PC-3 (cell line): Measurements from ENCODE around the gene ICA1L. TPM values are rescaled to one million over a fixed set of nuclear protein-coding genes. Genes with fewer than 3 reads are reported as not detected.

Source experiments
- ATAC-seq: fragments of 200-7000 bp; cut with Tn5 transposase; 2 replicates; pipeline ENCODE4 v1.9.1; 2020; ENCODE audit warnings: mild to moderate bottlenecking, moderate library complexity
- BruUV-seq: library from RNA; stranded (reverse); fragments of 400-500 nt; replicated peaks from 2 replicates; lab custom pipeline; 2021; lab: Mats Ljungman, UMichigan
- CTCF ChIA-PET: fragments of 300-600 bp; sonication (Branson Sonifier 250); formaldehyde crosslinking; loops from one replicate; lab custom pipeline; 2022; ENCODE audit warnings: antibody characterized with exemption; lab: Charles Lee
- POLR2A ChIA-PET: fragments of 300-600 bp; sonication (Branson Sonifier 250); formaldehyde crosslinking; loops from one replicate; lab custom pipeline; 2022; ENCODE audit warnings: antibody characterized with exemption; ENCODE audit not compliant: unreplicated experiment; lab: Charles Lee
- DNase-seq: peaks from one replicate; pipeline ENCODE4 v3.0.0-alpha.2; 2015
- H2AFZ ChIP-seq: fragments of 300-600 bp; sonication (generic); 2 replicates; pipeline ENCODE4 v1.6.0; 2016; ENCODE audit warnings: antibody characterized with exemption, low read length
- H3F3A ChIP-seq: fragments of 300-600 bp; sonication (generic); one replicate; pipeline ENCODE4 v1.6.0; 2017; ENCODE audit warnings: antibody characterized with exemption, low read length, control low read depth, mild to moderate bottlenecking; ENCODE audit not compliant: unreplicated experiment
- H3K27ac ChIP-seq: fragments of 300-600 bp; sonication (generic); 2 replicates; pipeline ENCODE4 v1.5.1; 2016; ENCODE audit warnings: mild to moderate bottlenecking, low read length
- H3K27me3 ChIP-seq: fragments of 300-600 bp; sonication (generic); 2 replicates; pipeline ENCODE4 v1.6.1; 2016; ENCODE audit warnings: low read length, mixed read lengths
- H3K36me3 ChIP-seq: fragments of 300-600 bp; sonication (generic); 2 replicates; pipeline ENCODE4 v1.6.1; 2016; ENCODE audit warnings: low read depth, mixed run types, low read length, mixed read lengths
- H3K4me1 ChIP-seq: fragments of 300-600 bp; sonication (generic); 2 replicates; pipeline ENCODE4 v1.5.1; 2016; ENCODE audit warnings: low read length; ENCODE audit not compliant: insufficient read depth
- H3K4me2 ChIP-seq: fragments of 300-600 bp; sonication (generic); 2 replicates; pipeline ENCODE4 v1.6.0; 2016; ENCODE audit warnings: low read length
- H3K4me3 ChIP-seq: fragments of 300-600 bp; sonication (generic); 2 replicates; pipeline ENCODE4 v1.5.1; 2016; ENCODE audit warnings: mild to moderate bottlenecking, low read length, mixed read lengths
- H3K79me2 ChIP-seq: fragments of 300-600 bp; sonication (generic); 2 replicates; pipeline ENCODE4 v1.6.1; 2017; ENCODE audit warnings: low read length, mixed read lengths
- H3K9ac ChIP-seq: fragments of 300-600 bp; sonication (generic); 2 replicates; pipeline ENCODE4 v1.6.0; 2016; ENCODE audit warnings: mild to moderate bottlenecking, low read length
- H3K9me2 ChIP-seq: fragments of 300-600 bp; sonication (generic); replicated peaks from 2 replicates; pipeline ENCODE4 v1.6.1; 2016; ENCODE audit warnings: mixed run types, low read length, mixed read lengths
- H3K9me3 ChIP-seq: fragments of 300-600 bp; sonication (generic); 2 replicates; pipeline ENCODE4 v1.6.1; 2016; ENCODE audit warnings: low read length, mixed read lengths
- H4K20me1 ChIP-seq: fragments of 300-600 bp; sonication (generic); 2 replicates; pipeline ENCODE4 v1.6.1; 2016; ENCODE audit warnings: low read length, mixed read lengths
- EZH2 ChIP-seq: fragments of 300-600 bp; sonication (generic); IDR thresholded peaks from one replicate; pipeline ENCODE4 v1.6.1; 2017; ENCODE audit warnings: antibody characterized with exemption, mild to moderate bottlenecking, low read length; ENCODE audit not compliant: unreplicated experiment
- EZH2phosphoT487 ChIP-seq: fragments of 300-600 bp; sonication (generic); IDR thresholded peaks from 2 replicates; pipeline ENCODE4 v1.6.1; 2018; ENCODE audit warnings: mild to moderate bottlenecking, antibody characterized with exemption, low read length, borderline replicate concordance
- intact Hi-C: fragments of 100-400 bp; cut with micrococcal nuclease; formaldehyde crosslinking; loops from 2 replicates; pipeline ENCODE4 v1.9.0; 2023
- total RNA-seq: library from RNA; depleted of rRNA; stranded (reverse); fragments of >200 nt; gene quantifications from 2 replicates; pipeline ENCODE4 v1.2.3, GENCODE V29; 2014; rRNA removed
- TF ChIP-seq, protein P1 (sequence below): fragments of 300-600 bp; sonication (generic); conservative IDR thresholded peaks from 2 replicates; pipeline ENCODE4 v1.5.1; 2017; ENCODE audit warnings: antibody characterized with exemption, low read depth, mild to moderate bottlenecking, low read length

The ICA1L gene
- total RNA-seq, 1 experiment from 2014 or later, result 2.5 TPM

DNA sequence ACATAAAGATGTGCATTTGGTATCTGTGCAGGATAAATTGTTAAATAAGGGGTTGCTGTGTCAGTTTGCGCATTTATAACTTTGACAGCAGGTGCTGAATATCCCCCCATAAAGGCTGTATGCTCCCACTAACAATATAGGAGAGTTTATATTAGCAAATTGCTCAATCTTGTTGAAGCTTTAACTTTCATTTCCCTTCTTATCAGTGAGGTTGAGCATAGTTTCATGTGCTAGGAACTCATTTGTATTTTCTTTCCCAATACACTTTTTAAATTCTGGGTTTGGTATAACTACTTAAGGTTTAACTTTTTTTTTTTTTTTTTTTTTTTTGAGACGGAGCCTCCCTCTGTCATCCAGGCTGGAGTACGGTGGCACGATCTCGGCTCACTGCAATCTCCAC lies 147.8 kb downstream of the ICA1L start:
- Histone ChIP-seq H3K4me3 (no peak overlapping the region), H3F3A (no peaks in the 10 kb centered on the region), H4K20me1 (no peaks in the 10 kb centered on the region), H3K9ac (no peak overlapping the region), H3K9me3 (no peaks in the 10 kb centered on the region), H3K4me1 (peaks cover 9% of the 10 kb centered on the region), H3K36me3 (no peaks in the 10 kb centered on the region), H3K27ac (no peak overlapping the region), H3K79me2 (no peaks in the 10 kb centered on the region), H3K27me3 (no peaks in the 10 kb centered on the region), H3K4me2 (no peak overlapping the region), H3K9me2 (no peaks in the 10 kb centered on the region), H2AFZ (no peak overlapping the region)
- ChIA-PET POLR2A (no interaction called here), CTCF (no interaction called here)
- TF ChIP-seq, protein P1, sequence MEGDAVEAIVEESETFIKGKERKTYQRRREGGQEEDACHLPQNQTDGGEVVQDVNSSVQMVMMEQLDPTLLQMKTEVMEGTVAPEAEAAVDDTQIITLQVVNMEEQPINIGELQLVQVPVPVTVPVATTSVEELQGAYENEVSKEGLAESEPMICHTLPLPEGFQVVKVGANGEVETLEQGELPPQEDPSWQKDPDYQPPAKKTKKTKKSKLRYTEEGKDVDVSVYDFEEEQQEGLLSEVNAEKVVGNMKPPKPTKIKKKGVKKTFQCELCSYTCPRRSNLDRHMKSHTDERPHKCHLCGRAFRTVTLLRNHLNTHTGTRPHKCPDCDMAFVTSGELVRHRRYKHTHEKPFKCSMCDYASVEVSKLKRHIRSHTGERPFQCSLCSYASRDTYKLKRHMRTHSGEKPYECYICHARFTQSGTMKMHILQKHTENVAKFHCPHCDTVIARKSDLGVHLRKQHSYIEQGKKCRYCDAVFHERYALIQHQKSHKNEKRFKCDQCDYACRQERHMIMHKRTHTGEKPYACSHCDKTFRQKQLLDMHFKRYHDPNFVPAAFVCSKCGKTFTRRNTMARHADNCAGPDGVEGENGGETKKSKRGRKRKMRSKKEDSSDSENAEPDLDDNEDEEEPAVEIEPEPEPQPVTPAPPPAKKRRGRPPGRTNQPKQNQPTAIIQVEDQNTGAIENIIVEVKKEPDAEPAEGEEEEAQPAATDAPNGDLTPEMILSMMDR, result no peak
- TF ChIP-seq EZH2phosphoT487 (no peak), EZH2 (no peak)
- ATAC-seq (no peak), DNase-seq (no peak)
- intact Hi-C loops, result no loop called here
- no TSS peak for BruUV-seq

Other genes with a start within 250 kb of the ICA1L start
- gene FAM117B, start 236.8 kb downstream of the ICA1L start, total RNA-seq, result 2.2 and 3.6 TPM in 2 replicates
- 60.5 and 65.4 TPM in 2 replicates for gene WDR12, start 39.9 kb upstream of the ICA1L start, total RNA-seq
- gene CARF, start 40.5 kb upstream of the ICA1L start, total RNA-seq, result 1.6 and 4.4 TPM in 2 replicates
- 9.9 and 14.5 TPM in 2 replicates for gene NBEAL1, start 143.1 kb upstream of the ICA1L start, total RNA-seq